GM18951 (cell line): Measurements from ENCODE around the gene IPCEF1.

Experiments
- POLR2A ChIP-seq: IDR thresholded peaks from 4 replicates; pipeline ENCODE4 v1.6.1; 2011; ENCODE audit warnings: mild to moderate bottlenecking; ENCODE audit not compliant: insufficient read length, insufficient read depth; ENCODE audit errors: extremely low read depth
- in situ Hi-C: fragments of 300-500 bp; cut with MboI; formaldehyde crosslinking; loops from one replicate; pipeline ENCODE4 v1.12.0; 2022; ENCODE audit warnings: low sequenced_read_pairs, mixed read lengths, inconsistent platforms; ENCODE audit not compliant: unreplicated experiment

IPCEF1 gene

DNA sequence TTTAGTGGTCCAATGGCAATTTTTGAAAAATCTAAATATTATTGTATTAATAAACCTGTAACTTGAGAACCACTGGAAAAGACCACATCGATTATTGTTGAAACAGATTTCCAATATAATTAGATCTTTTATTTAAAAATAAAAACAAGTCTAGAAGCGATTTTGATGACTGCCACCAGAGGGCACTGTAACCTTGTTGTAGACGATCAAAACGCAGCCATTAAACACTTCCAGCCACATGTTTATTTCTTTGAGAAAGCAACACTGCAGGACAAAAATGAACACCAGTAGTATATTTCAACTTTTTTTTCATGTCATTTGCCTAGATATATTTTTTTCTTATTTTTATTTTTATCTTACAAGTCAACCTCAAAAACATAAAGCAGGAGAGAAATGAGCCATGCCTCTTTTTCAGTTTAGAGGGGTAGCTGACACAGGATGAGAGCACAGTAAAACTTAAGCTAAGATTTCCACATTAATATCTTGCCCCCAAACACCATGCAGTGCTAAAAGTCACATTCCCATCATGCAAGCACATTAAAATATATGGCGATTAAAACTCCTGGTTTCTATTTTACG is 202.1 kb downstream of the IPCEF1 start:
- in situ Hi-C loops = loop anchor here (10.0 kb wide), 1 partner anchor 120 kb away; no protein-coding TSS in a partner anchor

DNA sequence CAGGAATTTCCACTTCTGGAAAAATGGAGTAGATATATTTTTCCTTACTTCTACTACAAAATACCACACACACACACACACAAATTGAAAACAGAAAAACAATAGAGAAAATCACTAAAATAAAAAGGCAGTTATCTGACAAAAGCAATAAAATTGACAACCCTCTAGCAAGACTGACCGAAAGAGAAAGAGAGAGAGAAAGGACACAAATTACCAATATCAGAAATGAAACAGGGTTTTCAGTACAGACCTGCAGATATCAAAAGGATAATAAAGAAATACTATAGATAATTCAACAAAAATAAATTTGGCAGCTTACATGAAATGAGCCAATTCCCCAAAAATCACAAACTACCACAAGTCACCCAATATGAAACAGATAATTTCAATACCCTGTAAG is 212.8 kb downstream of the IPCEF1 start:
- no peak for TF ChIP-seq POLR2A
- in situ Hi-C loops = no loop called here

More for the DNA sequence above, 202.1 kb downstream of the IPCEF1 start:
- no peak for TF ChIP-seq POLR2A

DNA sequence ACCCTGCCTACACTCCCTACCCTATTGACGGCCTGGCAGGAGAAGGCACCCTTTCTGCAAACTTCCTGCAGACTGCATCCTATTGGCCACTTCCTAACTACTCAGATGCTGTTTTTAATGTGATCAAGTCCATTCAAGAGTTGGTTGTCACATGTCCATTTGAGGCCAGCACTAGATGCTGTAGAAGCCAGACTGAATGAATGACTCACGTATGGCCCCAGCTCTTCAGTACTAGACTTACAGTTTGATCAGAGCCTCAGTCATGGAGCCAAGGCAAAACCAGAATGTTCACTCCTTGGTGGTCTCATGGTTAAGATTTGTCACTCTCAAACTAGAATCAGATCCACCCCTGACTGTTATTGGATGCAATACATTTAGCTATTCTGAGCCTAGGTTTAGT is 215.9 kb downstream of the IPCEF1 start:
- in situ Hi-C loops = no loop called here
- no peak for TF ChIP-seq POLR2A

DNA sequence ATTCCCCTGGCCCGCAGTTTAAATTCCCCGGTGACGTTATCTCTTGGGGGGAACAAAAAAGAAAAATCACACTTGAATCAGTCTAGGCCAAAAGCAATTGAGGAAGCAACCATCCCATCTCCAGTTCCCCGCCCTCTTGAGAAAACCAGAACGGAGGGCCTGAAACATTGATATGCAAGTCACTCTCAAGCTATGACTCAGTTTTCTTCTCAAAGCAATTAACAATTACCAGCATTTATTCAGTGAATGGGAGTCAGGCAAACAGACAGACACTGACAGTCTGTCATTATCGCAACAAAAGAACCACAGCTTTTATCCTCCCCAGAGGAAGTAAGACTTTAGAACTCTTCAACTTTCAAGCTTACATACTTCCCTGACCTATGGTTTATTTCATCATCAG is 216.7 kb downstream of the IPCEF1 start:
- no peak for TF ChIP-seq POLR2A
- in situ Hi-C loops = no loop called here

DNA sequence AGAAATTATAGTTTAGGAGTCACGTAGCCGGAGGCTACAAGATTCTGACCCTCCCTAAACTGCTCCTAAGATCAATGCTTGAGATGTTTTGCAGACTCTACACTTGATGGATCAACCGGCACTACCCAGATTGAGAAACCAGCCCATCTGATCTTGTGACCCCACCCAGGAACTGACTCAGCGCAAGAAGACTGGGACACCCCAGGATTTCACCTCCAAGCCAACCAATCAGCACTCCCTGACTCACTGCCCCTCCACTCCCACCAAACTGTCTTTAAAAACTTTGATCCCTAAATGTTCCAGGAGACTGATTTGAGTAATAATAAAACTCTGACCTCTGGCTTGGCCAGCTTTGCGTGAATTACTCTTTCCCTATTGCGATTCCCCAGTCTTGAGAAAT is 217.8 kb downstream of the IPCEF1 start:
- no peak for TF ChIP-seq POLR2A
- in situ Hi-C loops = no loop called here

DNA sequence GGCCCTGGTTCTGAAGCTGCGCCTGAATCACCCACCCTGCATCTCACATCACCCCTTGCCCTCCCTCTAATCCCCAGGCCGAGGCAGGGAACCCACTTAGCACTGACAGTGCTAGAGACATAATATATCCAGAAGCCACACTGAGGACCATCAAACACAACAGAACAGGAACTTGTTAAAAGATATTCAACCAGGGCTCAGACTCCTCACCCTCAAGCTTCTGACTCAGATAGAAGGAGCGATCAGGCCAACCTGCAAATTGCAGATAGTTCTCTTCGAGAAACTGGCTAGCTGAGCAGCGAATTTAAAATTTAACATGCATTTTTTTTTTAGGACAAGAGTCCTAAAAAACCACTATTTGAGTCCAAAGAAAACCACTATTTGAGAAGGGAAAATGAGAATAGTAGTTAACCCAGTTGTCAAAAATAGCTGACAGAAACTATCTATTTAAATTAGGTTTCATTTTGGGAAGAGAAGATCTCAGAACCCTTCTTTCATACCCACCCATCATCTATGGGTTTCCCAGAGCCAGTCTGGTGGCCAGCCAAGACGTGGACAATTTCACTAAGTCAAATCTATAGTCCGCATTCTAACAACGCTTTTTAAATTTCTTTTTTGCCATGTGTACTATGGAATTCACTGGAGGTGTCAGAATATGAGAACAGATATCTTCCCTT is 222.0 kb downstream of the IPCEF1 start:
- no peak for TF ChIP-seq POLR2A
- in situ Hi-C loops = no loop called here

DNA sequence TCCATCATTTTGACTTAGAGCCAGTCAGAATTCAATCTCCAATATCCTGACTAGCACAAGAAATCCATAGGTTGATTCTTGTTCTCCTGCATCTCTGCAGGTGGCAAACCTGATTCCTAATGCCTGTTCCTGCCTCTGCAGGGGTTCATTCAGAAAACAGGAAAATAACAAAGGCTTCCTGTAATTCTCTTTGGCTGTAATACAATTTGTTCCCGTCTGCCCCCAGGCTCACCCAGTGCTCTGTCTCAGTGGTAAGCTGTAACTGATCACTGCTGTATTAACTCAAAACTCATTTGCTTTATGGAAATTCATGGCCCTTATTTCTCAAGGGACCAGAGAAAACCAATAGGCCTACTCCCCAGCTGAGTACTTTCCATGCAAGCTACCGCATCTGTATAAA is 228.9 kb downstream of the IPCEF1 start:
- in situ Hi-C loops = no loop called here
- no peak for TF ChIP-seq POLR2A

DNA sequence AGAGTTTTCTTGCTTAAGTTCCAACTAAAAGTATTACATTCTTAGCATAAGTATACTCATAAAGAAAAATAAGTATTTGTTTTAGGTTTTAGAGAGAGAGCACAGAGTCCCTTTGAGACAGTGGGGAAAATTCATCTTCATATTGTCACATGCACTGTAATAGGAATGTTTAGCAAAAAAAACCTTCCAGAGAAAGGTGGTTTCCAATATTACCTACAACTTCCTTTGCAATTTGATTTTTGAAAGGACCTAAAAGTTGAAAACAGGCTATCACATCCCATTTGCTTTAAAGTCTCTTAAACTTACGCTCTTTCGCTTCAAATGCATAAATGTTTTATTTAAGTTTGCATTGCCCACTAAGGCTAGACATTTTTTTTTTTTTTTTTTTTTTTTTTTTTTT is 231.2 kb downstream of the IPCEF1 start:
- no peak for TF ChIP-seq POLR2A
- in situ Hi-C loops = no loop called here

DNA sequence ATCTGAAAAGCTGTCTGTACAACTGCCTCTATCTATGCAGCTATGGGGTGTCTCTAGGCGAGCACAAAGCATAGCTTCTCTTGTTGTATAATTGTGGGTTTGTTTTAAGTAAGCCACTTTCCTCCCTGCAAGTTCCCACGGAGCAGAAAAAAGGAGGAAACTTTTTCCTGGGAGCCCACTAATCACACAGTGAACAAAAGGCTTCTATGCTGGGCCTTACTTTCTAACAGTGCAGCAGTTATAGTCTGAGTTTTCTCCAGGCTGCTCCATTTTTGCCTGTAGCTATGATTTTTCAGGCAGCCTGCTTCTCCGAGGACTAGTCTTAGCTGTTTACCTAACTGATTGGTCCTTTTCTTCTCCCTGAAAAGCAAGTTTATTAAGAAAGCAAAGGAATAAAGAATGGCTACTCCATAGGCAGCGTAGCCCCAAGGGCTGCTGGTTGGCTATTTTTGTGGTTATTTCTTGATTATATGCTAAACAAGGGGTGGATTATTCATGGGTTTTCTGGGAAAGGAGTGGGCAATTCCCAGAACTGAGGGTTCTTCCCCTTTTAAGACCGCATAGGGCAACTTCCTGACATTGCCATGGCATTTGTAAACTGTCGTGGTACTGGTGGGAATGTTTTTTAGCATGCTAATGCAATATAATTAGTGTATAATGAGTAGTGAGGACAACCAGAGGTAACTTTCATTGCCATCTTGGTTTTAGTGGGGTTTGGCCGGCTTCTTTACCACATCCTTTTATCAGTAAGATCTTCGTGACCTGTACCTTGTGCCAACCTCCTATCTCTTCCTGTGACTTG is 233.2 kb downstream of the IPCEF1 start:
- TF ChIP-seq POLR2A = no peak
- in situ Hi-C loops = no loop called here

DNA sequence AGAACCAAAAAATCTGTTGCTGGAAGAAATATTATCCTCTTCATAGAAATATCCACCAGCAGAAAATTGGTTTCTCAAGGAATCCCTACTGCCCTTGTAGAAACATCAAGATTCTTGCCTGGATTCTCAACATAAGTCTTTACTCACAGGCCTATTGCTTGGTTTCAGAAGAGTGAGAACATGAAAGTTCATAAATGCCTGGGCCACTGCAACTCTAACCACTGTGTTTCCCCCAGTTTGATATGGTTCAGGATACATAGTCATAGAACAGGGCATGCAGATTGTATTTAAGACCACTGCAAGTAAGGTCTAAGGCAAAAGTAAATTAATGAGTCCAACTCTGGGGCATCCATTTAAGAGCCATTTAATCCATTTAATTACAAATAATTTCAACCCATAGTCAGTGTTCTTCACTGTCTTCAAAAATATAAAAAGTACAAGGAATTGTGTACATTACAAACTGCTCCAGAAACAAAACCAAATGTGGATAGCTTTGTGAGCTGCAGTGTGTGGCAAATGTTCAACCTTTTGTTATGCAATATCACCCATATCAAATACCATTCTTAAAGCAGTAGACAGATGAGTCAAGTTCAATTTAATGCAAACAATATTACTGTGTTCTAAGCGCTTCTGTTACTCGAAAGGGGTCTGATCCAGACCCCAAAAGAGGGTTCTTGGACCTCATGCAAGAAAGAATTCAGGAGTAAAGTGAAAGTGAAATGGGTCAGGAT is 234.2 kb downstream of the IPCEF1 start:
- no peak for TF ChIP-seq POLR2A
- in situ Hi-C loops = no loop called here

DNA sequence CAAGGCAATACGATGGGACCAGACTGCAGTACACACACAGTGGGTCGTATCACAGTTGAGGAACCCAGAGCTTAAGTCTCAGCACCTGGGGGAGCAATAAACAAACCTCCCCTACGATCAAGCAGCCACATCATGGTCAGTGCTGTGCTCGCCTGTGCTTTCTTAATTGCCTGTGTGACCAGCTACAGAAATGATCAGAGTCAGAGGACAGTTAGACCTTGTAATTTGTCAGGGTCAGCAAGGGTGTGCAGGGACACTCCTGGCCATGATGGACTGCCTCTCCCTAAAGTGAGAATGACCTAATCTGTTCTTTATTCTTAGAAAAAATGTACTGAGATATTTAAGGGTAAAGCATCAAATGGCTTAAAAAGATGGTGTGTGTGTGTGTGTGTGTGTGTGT is 239.1 kb downstream of the IPCEF1 start:
- in situ Hi-C loops = no loop called here
- TF ChIP-seq POLR2A = no peak

DNA sequence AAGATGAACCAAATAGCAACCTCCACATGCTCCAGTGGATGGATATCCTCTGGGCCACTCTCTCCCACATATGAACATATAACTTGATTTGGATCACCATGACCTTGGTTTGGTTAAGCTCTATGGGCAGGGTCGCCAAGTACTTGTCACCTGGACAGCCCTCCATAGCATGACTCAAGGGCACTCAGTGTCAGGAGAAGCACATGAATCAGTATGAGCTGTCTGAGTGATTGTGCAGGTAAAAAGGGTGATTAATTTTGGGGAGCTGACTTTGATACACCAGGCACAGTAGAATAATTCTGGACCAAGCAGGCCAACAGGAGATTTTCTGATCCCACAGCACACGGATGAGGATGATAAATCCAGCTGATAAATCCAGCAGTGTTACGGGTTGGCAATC is 243.2 kb downstream of the IPCEF1 start:
- in situ Hi-C loops = no loop called here
- TF ChIP-seq POLR2A = no peak

DNA sequence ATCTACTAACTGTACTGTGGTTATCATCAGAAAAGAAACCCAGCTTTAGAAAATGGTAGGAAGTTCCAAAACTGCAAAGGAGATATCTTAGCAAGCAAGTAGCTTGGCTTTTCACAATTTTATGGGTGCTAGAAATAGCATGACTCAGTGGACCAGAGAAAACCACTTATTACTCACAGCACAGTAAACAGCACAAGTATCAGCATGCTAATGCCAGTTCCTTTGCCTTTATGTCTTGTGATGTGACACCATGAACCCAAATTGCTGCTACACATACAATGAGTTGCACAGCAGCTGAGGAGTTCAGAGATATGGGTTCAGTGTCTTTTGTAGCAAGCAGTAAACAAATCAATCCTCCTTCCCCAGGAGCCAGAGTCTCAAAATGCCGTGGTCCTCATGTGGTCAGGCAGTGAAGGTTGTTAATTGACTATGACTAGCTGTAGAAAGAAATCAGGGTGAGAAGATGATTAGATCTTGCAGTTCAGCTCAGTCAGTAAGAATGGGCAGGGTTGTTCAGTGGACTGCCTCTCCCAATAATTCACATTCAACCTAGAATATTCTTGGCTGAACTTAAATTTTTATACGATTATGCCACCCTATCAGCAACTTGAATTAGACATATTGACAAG is 244.3 kb downstream of the IPCEF1 start:
- no peak for TF ChIP-seq POLR2A
- in situ Hi-C loops = no loop called here
